Activated CD4-positive, alpha-beta memory T cell treated with anti-CD3 and anti-CD28 coated beads, Interleukin-2, amount 10 ng/mL, durations not matched to agents 7 days and 5 days (primary cell): Measurements from ENCODE around the gene FNDC5. TPM values are rescaled to one million over a fixed set of nuclear protein-coding genes. Genes with fewer than 3 reads are reported as not detected.

Experiments used
- CTCF ChIA-PET: fragments of 350-600 bp; sonication (Branson Sonifier 250); formaldehyde crosslinking; loops from one replicate; lab custom pipeline; 2021; ENCODE audit warnings: antibody characterized with exemption, inconsistent platforms; lab: Charles Lee
- POLR2A ChIA-PET: fragments of 350-600 bp; sonication (Branson Sonifier 250); formaldehyde crosslinking; loops from one replicate; lab custom pipeline; 2021; ENCODE audit warnings: antibody characterized with exemption; lab: Charles Lee
- DNase-seq: peaks from one replicate; pipeline ENCODE4 v3.0.0-alpha.2; 2020
- H3K27ac Mint-ChIP-seq: one replicate; pipeline ENCODE4 v1.8.0; 2021; ENCODE audit warnings: mild to moderate bottlenecking, mixed read lengths
- H3K27me3 Mint-ChIP-seq: one replicate; pipeline ENCODE4 v1.8.0; 2021; ENCODE audit warnings: mixed read lengths
- H3K36me3 Mint-ChIP-seq: one replicate; pipeline ENCODE4 v1.8.0; 2021; ENCODE audit warnings: low read depth, mixed read lengths
- H3K4me1 Mint-ChIP-seq: one replicate; pipeline ENCODE4 v1.8.0; 2021; ENCODE audit warnings: mixed read lengths
- H3K4me3 Mint-ChIP-seq: one replicate; pipeline ENCODE4 v1.8.0; 2021; ENCODE audit warnings: mild to moderate bottlenecking, mixed read lengths
- H3K9me3 Mint-ChIP-seq: one replicate; pipeline ENCODE4 v1.8.0; 2021; ENCODE audit warnings: mixed read lengths
- total RNA-seq, 2 experiments: library from RNA; stranded (reverse); gene quantifications; one replicate each; pipeline ENCODE4 v1.2.3, GENCODE V29; 2021

Gene FNDC5
- total RNA-seq, 2 experiments from 2014 or later, result not detected

DNA sequence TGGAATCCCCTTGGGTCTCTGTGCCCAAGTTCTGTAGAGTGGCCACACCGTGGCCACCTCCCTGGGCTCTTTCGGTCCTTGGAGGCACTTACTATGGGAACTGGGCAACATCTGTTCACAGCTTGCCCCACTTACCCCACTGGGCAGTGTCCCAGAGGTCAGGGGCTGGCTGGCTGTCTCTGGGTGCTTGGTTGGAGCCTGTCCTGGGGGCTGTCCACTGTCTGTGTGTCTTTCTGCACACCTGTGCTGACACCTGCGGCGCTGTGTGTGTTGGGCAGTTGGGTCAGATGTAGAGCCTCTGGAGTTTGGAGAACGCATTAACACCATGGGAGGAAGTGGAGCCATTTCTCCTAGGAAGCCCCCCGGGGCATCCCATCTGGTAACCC is 31.8 kb upstream of the FNDC5 start:
- Mint-ChIP-seq H3K4me3 (no peak overlapping the region), H3K27me3 (peaks cover 48% of the 10 kb centered on the region), H3K36me3 (no peaks in the 10 kb centered on the region), H3K9me3 (no peaks in the 10 kb centered on the region), H3K27ac (no peak overlapping the region), H3K4me1 (peaks cover 10% of the 10 kb centered on the region)
- DNase-seq, result no peak
- ChIA-PET POLR2A (interaction anchor here (1.0 kb wide), 1 partner anchor 20 kb away, joined by 3 read pairs; no protein-coding TSS in a partner anchor), CTCF (interaction anchor here (1.5 kb wide), 1 partner anchor 26 kb away, joined by 5 read pairs; no protein-coding TSS in a partner anchor)

DNA sequence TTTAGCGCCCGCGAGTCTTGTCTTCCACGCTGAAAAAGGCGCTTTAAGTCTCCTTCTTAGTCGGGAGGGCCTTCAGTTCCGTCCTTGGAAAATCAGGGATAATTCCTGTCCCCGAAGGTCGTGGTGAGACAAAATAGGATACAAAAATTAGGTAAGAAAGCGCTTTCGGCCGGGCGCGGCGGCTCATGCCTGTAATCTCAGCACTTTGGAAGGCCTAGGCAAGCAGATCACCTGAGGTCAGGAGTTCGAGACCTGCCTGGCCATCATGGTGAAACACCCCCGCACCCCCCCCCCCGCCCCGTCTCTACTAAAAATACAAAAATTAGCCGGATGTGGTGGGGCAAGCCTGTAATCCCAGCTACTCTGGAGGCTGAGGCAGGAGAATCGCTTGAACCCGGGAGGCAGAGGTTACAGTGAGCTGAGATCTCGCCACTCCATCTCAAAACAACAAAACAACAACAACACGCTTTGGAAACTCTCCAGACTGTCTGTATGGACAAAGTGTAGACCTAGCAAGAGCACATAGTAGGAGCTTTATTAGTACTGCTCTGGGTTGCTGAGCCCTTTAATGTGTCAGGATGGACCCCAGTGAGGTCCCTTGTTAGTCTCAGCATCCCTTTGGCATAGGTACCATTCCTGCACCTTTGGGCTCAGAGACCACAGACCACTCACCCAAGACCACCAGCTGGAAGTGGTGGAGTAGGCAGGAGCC is 31.3 kb upstream of the FNDC5 start:
- Mint-ChIP-seq H3K4me3 (peak overlapping the region; percentile 68), H3K9me3 (no peaks in the 10 kb centered on the region), H3K27ac (no peak overlapping the region), H3K36me3 (no peaks in the 10 kb centered on the region), H3K27me3 (peaks cover 51% of the 10 kb centered on the region), H3K4me1 (peaks cover 10% of the 10 kb centered on the region)
- CTCF ChIA-PET, result interaction anchor here (1.5 kb wide), 1 partner anchor 26 kb away, joined by 5 read pairs; no protein-coding TSS in a partner anchor
- DNase-seq, result no peak
- POLR2A ChIA-PET, result interaction anchor here (1.0 kb wide), 1 partner anchor 20 kb away, joined by 3 read pairs; no protein-coding TSS in a partner anchor

DNA sequence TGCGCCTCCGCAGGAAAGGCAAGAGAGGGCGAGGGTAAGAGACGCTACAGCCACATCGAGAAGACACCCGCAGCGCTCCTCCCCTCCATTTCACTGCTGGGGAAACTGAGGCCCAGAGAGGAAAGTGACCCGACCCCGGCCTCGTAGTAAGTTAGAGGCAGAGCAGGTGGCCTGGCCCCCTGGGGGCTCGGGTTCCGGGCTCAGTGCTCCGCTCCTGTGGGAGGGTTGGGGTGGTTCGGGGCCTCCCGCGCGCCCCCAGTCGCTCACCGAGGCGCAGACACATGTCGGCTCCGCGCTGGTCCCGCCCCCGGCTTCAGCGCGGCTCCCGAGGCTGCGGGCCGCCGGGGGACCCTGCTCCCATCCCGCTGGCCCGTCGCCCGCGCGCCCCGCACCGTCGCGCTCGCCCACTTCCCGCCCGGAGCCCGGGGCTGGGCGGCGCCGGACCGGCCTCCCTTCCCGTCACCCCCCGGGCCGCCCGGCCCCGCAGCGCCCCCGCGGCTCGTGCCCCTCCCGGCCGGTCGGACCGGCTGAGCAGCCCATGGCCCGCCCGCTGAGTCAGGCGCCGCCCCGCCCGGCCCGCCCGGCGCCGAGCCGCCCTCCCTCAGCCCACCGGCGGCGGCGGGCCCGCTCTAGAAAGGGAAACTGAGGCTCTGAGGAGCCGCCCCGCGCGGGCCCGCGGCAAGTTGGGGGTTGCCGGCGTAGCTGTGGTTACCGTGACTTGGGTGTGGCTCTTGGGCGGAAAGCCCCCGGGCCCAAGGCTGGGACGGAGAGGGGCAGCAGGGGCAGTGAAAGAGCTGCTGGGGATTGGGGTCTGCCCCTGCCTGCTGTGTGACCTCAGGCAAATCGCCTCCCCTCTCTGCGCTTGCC is 30.5 kb upstream of the FNDC5 start, which contains the start of gene TMEM54:
Gene TMEM54, minus strand, starts transcription at position 434 of the 867 bp plus-strand sequence. Its CDS starts 151 bp downstream, at position 283.
- no peak for DNase-seq
- H3K36me3 Mint-ChIP-seq, result no peaks in the 10 kb centered on the region
- H3K9me3 Mint-ChIP-seq, result no peaks in the 10 kb centered on the region
- H3K27me3 Mint-ChIP-seq, result peaks cover 55% of the 10 kb centered on the region
- peak within 1 kb of the TSS; percentile 68 for H3K4me3 Mint-ChIP-seq
- ChIA-PET CTCF (no interaction called here), POLR2A (no interaction called here)
- H3K27ac Mint-ChIP-seq, result no peak within 1 kb of the TSS
- H3K4me1 Mint-ChIP-seq, result peaks cover 10% of the 10 kb centered on the region

DNA sequence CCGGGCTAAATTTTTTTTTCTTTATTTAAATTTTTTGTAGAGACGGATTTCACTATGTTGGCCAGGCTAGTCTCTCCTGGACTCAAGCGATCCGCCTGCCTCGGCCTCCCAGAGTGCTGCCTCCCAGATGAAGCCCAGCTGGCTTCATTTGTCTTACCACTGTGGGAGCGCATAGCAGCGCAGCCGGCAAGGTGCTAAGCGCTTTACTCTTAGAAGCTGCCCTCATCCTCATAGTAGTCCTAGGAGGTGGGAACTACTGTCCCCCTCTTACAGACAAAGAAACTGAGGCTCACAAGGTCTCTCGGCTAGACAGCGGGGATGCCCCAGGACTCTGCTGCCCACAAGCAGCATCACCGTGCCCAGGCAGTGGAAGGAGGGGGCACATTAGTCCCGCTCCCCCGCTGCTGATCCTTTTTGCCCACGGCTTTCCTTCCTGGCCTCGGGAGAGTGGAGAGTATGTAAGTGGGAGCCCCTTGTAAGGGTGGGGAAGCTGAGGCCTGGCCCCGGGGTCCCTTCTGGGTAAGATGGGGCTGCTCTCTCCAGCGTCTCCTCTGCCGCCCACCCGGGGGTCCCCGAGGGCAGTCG is 29.8 kb upstream of the FNDC5 start:
- H3K27ac Mint-ChIP-seq, result no peak overlapping the region
- peaks cover 10% of the 10 kb centered on the region for H3K4me1 Mint-ChIP-seq
- no peak for DNase-seq
- H3K9me3 Mint-ChIP-seq, result no peaks in the 10 kb centered on the region
- ChIA-PET POLR2A (no interaction called here), CTCF (no interaction called here)
- H3K4me3 Mint-ChIP-seq, result peak overlapping the region; percentile 32
- peaks cover 58% of the 10 kb centered on the region for H3K27me3 Mint-ChIP-seq
- no peaks in the 10 kb centered on the region for H3K36me3 Mint-ChIP-seq

DNA sequence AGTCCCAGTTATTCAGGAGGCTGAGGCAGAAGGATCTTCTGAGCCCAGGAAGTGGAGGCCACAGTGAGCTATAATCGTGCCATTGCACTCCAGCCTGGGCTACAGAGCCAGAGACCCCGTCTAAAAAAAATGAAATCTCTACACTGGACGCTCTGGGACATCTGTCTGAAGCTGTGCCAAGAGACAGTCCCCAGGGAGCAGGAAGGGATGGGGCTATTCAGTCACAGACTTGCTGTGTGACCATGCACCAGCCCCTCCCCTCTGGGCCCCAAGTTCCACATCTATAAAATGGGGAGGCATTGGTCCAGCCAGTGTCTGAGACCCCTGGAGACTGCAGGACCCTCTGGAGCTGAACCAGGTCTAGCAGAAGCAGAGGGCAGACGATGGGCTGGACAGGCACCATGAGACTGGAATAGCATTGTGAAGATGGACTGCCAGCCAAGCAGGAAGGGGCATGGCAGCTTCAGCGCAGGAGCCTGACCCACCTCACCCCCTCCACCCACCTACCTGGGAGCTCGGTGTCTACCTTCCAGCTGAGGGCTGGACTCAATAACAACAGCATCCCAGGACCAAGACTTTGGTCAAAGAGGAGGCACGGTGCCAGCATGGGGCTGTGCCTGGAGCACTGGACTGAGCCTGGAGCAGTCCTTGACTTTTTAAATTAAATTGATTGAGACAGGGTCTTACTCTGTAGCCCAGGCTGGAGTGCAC is 29.0 kb upstream of the FNDC5 start:
- Mint-ChIP-seq H3K27ac (no peak overlapping the region), H3K4me1 (peaks cover 10% of the 10 kb centered on the region), H3K36me3 (no peaks in the 10 kb centered on the region), H3K27me3 (peaks cover 57% of the 10 kb centered on the region), H3K4me3 (no peak overlapping the region), H3K9me3 (no peaks in the 10 kb centered on the region)
- ChIA-PET POLR2A (no interaction called here), CTCF (interaction anchor here (1.1 kb wide), 1 partner anchor 10 kb away, joined by 4 read pairs; no protein-coding TSS in a partner anchor)
- no peak for DNase-seq

DNA sequence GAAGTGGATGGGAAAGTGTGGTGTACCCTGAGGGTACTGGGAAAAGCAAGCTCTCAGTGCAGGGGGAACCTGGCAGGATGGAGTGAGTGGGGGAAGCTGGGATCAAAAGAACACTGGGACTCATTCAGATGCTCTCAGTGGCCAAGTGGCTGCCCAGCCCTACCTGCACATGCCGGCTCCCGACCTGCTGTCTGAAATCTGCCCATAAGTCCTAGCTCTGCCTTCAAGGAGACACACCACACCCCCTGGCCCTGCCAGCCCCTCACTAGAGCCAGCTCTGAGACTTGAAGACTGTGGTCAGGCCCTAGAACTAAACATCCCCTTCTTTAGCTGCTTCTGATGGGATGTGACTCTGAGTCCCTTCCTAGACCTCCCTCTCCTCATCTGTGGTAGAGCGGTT is 28.2 kb upstream of the FNDC5 start:
- Mint-ChIP-seq H3K27me3 (peaks cover 55% of the 10 kb centered on the region), H3K4me3 (no peak overlapping the region), H3K36me3 (no peaks in the 10 kb centered on the region), H3K9me3 (no peaks in the 10 kb centered on the region), H3K4me1 (peaks cover 10% of the 10 kb centered on the region), H3K27ac (no peak overlapping the region)
- ChIA-PET POLR2A (no interaction called here), CTCF (interaction anchor here (0.6 to 1.1 kb wide), 2 partner anchors 9 to 219 kb away, joined by 4 read pairs; no protein-coding TSS in a partner anchor)
- DNase-seq, result no peak

DNA sequence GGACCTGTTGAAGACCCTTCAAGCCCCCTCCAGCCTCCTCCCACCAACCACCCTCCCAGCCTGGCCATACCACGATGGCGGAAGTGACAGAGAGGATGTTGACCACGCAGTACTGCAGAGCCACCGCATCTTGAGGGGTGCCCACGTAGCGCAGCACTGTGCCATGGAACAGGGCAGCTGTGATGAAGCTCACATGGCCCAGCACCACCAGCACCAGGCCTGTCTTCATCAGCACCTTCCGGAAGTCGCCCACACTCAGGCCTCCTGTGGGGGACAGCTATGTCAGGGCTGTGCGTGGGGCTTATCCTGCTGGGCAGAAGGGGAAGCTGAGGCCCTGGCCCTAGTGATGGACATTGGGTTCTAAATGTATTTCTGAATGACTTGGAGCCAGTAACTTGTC is 27.3 kb upstream of the FNDC5 start:
- H3K36me3 Mint-ChIP-seq, result no peaks in the 10 kb centered on the region
- H3K4me3 Mint-ChIP-seq, result no peak overlapping the region
- H3K27me3 Mint-ChIP-seq, result peaks cover 57% of the 10 kb centered on the region
- DNase-seq, result no peak
- H3K4me1 Mint-ChIP-seq, result peaks cover 10% of the 10 kb centered on the region
- H3K9me3 Mint-ChIP-seq, result no peaks in the 10 kb centered on the region
- H3K27ac Mint-ChIP-seq, result no peak overlapping the region
- POLR2A ChIA-PET, result no interaction called here
- CTCF ChIA-PET, result interaction anchor here (0.6 kb wide), 1 partner anchor 218 kb away, joined by 4 read pairs; no protein-coding TSS in a partner anchor

DNA sequence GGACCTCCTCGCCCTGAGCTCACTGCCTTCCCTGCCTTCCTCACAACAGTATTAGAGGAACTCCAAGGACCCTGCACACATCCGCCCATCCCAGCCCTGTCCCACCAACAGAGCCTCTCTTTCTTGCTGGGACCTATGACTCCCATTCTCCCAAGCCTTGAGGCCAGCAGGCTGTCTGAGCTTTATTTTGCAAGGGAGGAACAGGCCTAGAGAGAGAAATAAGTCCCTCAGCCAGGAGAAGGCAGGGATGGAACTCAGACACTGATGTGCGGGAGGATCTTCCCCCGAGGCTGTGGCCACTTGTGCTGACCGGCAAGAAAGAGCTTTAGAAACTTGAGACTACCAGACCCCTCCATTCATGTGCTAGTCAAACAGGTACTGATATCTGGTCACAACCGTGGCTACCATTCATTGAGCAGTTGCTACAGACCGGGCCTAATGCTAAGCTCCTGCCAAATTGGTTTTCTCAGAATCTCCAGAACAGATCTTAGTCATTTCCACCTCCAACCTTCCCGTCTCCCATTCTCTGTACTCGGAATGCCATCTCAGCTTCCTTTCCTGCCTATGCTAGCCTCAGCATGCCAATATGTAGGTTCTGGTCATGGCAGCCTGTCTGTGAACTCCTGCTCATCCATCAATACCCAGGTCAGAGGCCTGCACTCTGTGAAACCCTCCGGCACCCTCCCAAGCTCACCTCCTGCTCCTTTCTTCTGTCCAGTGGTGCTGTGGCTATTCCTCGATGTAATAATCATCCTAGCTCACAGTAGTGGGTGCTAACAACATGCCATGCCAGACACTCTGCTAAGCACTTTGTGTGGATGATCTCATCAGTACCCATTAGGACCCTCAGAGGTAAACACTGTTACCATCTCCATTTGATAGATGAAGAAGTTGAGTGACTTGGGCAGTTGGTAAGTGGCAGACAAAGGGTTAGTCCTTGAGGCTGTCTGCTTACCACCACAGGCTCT is 26.7 kb upstream of the FNDC5 start:
- Mint-ChIP-seq H3K27me3 (peaks cover 56% of the 10 kb centered on the region), H3K27ac (no peak overlapping the region), H3K4me1 (peaks cover 14% of the 10 kb centered on the region), H3K4me3 (no peak overlapping the region), H3K36me3 (no peaks in the 10 kb centered on the region), H3K9me3 (no peaks in the 10 kb centered on the region)
- no peak for DNase-seq
- POLR2A ChIA-PET, result no interaction called here
- CTCF ChIA-PET, result interaction anchor here (0.7 to 1.0 kb wide), 2 partner anchors 22 to 199 kb away, joined by 3 to 4 read pairs; no protein-coding TSS in a partner anchor

DNA sequence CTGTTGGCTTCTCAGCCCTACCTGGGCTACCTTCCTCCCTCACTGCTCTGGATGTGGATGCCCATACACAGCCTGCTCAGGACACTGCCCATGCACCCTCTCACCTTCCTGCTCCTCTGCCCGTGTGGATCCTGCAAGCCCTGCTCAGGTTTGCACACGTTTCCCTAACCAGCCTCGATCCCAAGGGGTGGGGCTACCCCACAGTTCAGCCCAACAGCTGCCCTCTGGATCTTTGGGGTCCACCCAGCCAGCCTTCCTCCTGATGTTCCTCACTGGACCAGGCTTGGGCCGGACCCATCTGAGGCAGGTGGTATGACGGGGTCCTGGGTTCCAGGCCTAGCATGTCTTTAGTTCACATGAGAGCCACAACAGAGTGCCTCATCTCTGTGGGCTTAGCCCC is 25.7 kb upstream of the FNDC5 start:
- no peak for DNase-seq
- Mint-ChIP-seq H3K4me1 (peaks cover 9% of the 10 kb centered on the region), H3K9me3 (no peaks in the 10 kb centered on the region), H3K4me3 (no peak overlapping the region), H3K27ac (no peak overlapping the region), H3K27me3 (peaks cover 57% of the 10 kb centered on the region), H3K36me3 (no peaks in the 10 kb centered on the region)
- ChIA-PET CTCF (interaction anchor here (1.0 kb wide), 1 partner anchor 199 kb away, joined by 3 read pairs; no protein-coding TSS in a partner anchor), POLR2A (no interaction called here)

DNA sequence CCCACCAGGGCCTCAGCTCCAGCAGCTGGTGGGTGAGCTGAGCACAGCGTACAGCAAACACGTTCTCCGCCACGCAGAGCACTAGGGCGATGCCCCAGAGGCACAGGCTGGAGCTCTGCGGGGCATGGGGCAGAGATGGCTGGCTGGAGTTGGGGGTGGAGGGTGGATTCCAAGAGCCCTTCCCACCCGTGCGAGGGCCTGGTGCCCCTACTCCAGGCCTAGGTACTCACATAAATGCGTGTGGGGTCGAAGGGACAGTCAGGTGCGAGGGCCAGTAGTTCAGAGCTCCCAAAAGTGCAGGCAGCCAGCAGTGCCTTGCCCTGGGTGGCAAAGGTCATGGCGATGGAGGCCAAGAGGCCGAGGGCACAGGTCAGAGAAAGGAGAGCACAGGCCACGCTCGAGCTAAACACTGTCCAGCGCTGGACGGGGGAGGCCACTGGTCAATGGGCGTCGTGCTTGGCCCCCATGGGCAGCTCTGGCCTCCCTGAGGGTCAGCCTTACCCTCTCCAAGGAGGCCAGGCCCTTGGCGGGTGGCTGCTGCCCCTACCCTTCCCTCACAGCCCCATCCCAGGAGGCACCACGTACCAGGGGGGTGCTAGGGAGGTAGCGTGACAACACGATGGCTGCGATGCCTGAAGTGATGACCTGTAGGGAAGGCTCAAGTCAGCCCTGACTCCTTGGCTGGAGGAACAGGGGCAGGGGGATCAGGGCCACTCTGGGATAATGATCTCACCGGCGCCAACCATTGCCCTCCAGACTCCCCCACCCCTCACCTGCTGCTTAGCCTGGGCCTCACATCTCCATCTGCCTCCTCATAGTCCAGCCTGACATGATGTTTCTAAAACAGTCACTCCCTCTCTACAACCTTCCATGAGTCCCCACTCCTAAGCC is 24.9 kb upstream of the FNDC5 start:
- no peak for DNase-seq
- Mint-ChIP-seq H3K4me3 (no peak overlapping the region), H3K27me3 (peaks cover 63% of the 10 kb centered on the region), H3K4me1 (peaks cover 7% of the 10 kb centered on the region), H3K36me3 (no peaks in the 10 kb centered on the region), H3K27ac (no peak overlapping the region), H3K9me3 (no peaks in the 10 kb centered on the region)
- POLR2A ChIA-PET, result no interaction called here
- CTCF ChIA-PET, result interaction anchor here (1.2 kb wide), 1 partner anchor 11 kb away, joined by 4 read pairs; no protein-coding TSS in a partner anchor

DNA sequence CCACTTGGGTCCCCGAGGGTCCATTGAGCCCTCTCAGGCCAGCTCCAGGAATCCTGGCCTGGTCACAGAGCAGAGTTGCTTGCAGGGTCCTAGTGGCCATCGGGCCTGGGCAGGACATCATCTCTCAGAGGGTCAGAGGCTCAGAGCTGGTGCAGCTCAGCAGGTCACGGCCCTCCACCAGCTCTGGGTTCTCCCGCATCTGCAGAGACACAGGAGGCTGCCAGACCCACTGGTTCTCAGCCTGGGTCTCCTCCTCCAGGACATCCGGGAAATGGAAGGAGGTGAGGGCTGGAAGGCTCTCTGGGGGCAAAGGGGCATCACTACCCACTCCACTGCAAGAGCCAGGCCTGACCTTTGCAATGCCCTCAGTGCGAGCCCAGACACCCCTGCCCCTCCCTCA is 24.0 kb upstream of the FNDC5 start:
- CTCF ChIA-PET, result interaction anchor here (1.2 kb wide), 1 partner anchor 10 kb away, joined by 4 read pairs; no protein-coding TSS in a partner anchor
- peaks cover 63% of the 10 kb centered on the region for H3K27me3 Mint-ChIP-seq

More for the DNA sequence above, 24.0 kb upstream of the FNDC5 start:
- POLR2A ChIA-PET, result no interaction called here
- Mint-ChIP-seq H3K4me1 (peaks cover 5% of the 10 kb centered on the region), H3K9me3 (no peaks in the 10 kb centered on the region), H3K4me3 (no peak overlapping the region), H3K36me3 (no peaks in the 10 kb centered on the region), H3K27ac (no peak overlapping the region)
- no peak for DNase-seq
